Cardiac muscle cell (in vitro differentiated cells and primary cell): ENCODE results near the gene CRK. TPM values are rescaled to one million over a fixed set of nuclear protein-coding genes. Genes with fewer than 3 reads are reported as not detected.

Experiments
- DNase-seq, 2 donors: peaks; one replicate each; pipeline versions ENCODE4 v3.0.0 to v3.0.0-alpha.2; 2010 to 2017; ENCODE audit warnings: low read depth in 1 of 2, low spot score in 1 of 2
- H3K27ac ChIP-seq: fragments of 200-600 bp; sonication (generic); 2 replicates; pipeline ENCODE4 v1.5.1; 2016
- H3K27me3 ChIP-seq: fragments of 200-600 bp; sonication (generic); 2 replicates; pipeline ENCODE4 v1.6.0; 2016; ENCODE audit warnings: control low read depth
- H3K36me3 ChIP-seq: fragments of 200-600 bp; sonication (generic); 2 replicates; pipeline ENCODE4 v1.5.1; 2016; ENCODE audit warnings: control low read depth
- H3K4me1 ChIP-seq: fragments of 200-600 bp; sonication (generic); 2 replicates; pipeline ENCODE4 v1.8.1; 2017; ENCODE audit warnings: low read depth, mild to moderate bottlenecking, mixed run types
- H3K4me3 ChIP-seq: fragments of 200-600 bp; sonication (generic); 2 replicates; pipeline ENCODE4 v1.5.1; 2016; ENCODE audit warnings: mild to moderate bottlenecking
- H3K9me3 ChIP-seq: fragments of 200-600 bp; sonication (generic); 2 replicates; pipeline ENCODE4 v1.5.1; 2017; ENCODE audit warnings: low read depth, mild to moderate bottlenecking, control low read depth
- polyA plus RNA-seq: library from polyadenylated mRNA; unstranded; fragments of >200 nt; fragmentation: Nextera tagmentation; extraction: Ambion mirVana; gene quantifications from 2 replicates; pipeline ENCODE4 v1.2.1, GENCODE V29; 2016
- total RNA-seq: library from RNA; depleted of rRNA; stranded (reverse); fragments of >200 nt; gene quantifications from 2 replicates; pipeline ENCODE4 v1.2.3, GENCODE V29; 2016
- TF ChIP-seq, protein P1 (sequence below): IDR thresholded peaks from 2 replicates; pipeline ENCODE4 v1.5.1; 2012; ENCODE audit warnings: low read depth, mild to moderate bottlenecking, low read length

The CRK gene
- total and polyA plus RNA-seq, 2 experiments from 2014 or later = 25.0 to 33.1 TPM

DNA sequence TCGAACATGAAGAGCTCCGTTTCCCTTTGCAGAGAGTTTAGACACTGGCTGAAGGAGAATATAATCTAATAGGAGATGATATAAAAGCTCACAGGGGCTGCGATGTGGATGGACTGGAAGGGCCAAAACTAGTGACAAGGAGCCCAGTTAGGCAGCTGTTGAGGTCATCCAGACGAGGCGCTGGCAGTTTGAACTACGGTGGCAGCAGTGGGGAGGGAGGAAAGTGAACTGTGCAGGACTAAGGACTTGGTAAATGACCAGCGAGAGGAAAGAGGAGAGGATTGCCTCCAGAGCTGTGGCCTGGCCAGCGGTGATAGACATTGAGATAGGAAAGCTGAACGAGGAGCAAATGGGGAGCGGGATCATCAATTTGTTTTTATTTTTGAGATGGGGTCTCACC lies 41.4 kb downstream of the CRK start:
- H3K4me1 ChIP-seq = peaks cover 8% of the 10 kb centered on the region
- no peak overlapping the region for H3K4me3 ChIP-seq
- H3K36me3 ChIP-seq = no peaks in the 10 kb centered on the region
- DNase-seq = no peak
- TF ChIP-seq, protein P1, sequence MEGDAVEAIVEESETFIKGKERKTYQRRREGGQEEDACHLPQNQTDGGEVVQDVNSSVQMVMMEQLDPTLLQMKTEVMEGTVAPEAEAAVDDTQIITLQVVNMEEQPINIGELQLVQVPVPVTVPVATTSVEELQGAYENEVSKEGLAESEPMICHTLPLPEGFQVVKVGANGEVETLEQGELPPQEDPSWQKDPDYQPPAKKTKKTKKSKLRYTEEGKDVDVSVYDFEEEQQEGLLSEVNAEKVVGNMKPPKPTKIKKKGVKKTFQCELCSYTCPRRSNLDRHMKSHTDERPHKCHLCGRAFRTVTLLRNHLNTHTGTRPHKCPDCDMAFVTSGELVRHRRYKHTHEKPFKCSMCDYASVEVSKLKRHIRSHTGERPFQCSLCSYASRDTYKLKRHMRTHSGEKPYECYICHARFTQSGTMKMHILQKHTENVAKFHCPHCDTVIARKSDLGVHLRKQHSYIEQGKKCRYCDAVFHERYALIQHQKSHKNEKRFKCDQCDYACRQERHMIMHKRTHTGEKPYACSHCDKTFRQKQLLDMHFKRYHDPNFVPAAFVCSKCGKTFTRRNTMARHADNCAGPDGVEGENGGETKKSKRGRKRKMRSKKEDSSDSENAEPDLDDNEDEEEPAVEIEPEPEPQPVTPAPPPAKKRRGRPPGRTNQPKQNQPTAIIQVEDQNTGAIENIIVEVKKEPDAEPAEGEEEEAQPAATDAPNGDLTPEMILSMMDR = no peak
- H3K27ac ChIP-seq = peak overlapping the region; percentile 67
- H3K9me3 ChIP-seq = no peaks in the 10 kb centered on the region
- no peaks in the 10 kb centered on the region for H3K27me3 ChIP-seq

DNA sequence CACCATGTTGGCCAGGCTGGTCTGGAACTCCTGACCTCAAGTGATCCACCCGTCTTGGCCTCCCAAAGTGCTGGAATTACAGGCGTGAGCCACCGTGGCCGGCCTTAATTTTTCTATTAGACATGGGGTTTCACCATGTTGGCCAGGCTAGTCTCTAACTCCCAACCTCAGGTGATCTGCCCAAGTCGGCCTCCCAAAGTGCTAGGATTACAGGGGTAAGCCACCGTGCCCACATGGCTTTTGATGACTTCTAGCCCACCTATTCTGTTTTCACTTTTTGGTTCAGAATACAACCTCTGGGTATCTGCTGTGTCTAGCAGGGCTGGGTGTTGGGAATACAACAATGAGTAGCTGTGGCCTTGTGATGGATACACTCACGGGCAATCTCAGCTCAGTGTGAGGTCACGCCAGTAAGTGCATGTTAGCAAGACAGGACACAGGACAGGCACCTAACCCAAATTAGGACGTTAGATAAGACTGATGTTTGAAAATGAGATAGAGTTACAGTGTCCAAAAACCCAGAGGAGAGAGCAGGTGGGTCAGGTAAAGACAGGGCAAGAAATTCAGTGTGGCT lies 41.9 kb downstream of the CRK start:
- TF ChIP-seq, protein P1 = no peak

DNA sequence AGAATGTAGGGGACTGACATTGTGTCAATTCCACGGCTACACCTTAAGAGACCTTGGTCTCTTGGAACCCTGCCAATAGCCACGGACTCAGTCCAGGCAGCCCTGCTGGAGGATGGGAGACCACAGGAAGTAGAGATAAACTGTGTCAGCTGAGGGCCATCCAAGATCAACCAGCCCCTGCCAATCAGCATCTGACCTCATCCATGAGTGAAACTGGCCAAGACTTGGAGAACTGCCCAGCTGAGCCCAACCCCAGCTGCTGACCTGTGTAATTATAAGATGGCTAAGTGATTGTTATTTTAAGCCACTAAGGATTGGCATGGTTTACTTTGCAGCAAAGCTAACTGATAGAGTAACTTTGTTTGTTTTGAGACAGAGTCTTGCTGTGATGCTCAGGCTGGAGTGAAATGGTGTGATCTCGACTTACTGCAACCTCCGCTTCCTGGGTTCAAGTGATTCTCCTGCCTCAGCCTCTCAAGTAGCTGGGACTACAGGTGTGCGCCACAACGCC lies 42.7 kb downstream of the CRK start:
- Histone ChIP-seq H3K36me3 (no peaks in the 10 kb centered on the region), H3K4me1 (peaks cover 8% of the 10 kb centered on the region), H3K27me3 (no peaks in the 10 kb centered on the region), H3K9me3 (no peaks in the 10 kb centered on the region), H3K27ac (no peak overlapping the region), H3K4me3 (no peak overlapping the region)
- peak in 1 of 2 donors; percentile 86 for DNase-seq
- TF ChIP-seq, protein P1 = no peak

More for the DNA sequence above, 41.9 kb downstream of the CRK start:
- no peaks in the 10 kb centered on the region for H3K27me3 ChIP-seq
- H3K27ac ChIP-seq = peak overlapping the region; percentile 67
- H3K36me3 ChIP-seq = no peaks in the 10 kb centered on the region
- no peaks in the 10 kb centered on the region for H3K9me3 ChIP-seq
- DNase-seq = no peak
- H3K4me3 ChIP-seq = no peak overlapping the region
- H3K4me1 ChIP-seq = peaks cover 8% of the 10 kb centered on the region

DNA sequence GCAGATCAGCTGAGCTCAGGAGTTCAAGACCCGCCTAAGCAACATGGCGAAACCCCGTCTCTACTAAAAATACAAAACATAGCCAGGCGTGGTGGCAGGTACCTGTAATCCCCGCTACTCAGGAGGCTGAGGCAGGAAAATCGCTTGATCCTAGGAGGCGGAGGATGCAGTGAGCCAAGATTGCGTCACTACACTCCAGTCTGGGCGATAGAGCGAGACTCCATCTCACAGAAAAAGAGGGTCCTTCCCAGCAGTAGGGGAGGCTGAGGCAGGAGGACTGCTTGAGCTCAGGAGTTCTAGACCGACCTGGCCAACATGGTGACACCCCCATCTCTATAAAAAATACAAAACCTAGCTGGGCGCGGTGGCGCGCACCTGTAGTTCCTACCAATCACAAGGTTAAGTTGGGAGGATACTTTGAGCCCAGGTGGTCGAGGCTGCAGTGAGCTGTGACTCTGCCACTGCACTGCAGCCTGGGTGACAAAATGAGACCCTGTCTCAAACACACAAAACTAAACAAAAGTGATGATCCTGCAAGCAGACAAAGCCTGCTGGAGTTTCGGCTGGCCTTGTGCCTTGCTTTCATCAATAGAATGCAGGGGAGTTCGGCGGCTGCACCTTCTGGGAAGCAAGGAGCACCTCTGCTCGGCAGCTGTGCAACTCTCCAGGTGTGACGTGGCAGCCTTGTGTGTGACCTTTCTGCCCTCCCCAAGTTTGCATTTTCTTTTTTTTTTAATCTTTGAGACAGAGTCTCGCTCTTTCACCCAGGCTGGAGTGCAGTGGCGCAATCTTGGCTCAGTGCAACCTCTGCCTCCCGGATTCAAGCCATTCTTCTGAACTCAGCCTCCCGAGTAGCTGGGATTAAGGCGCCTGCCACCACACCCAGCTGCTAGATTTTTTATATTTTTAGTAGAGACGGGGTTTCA lies 43.6 kb downstream of the CRK start:
- no peaks in the 10 kb centered on the region for H3K27me3 ChIP-seq
- no peak overlapping the region for H3K4me3 ChIP-seq
- no peaks in the 10 kb centered on the region for H3K9me3 ChIP-seq
- peaks cover 8% of the 10 kb centered on the region for H3K4me1 ChIP-seq
- no peaks in the 10 kb centered on the region for H3K36me3 ChIP-seq
- peak in 1 of 2 donors; percentile 51 for DNase-seq
- TF ChIP-seq, protein P1 = no peak
- no peak overlapping the region for H3K27ac ChIP-seq

DNA sequence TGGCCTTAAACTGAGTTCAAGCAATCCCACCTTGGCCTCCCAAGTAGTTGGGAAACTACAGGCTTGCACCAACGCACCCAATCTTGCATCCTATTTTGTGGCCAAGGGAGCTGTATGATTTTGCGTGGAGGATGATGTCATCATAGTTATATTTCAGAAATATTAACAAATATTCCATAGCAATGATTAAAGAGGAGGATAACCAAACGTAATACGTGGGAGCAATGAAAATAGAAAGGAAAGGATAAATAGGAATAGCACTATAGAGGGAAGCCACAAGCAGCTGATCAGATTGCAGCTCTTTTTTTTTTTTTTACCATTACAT lies 53.8 kb downstream of the CRK start:
- no peaks in the 10 kb centered on the region for H3K9me3 ChIP-seq
- no peaks in the 10 kb centered on the region for H3K27me3 ChIP-seq

More for the DNA sequence above, 53.8 kb downstream of the CRK start:
- DNase-seq = no peak
- TF ChIP-seq, protein P1 = no peak
- no peak overlapping the region for H3K27ac ChIP-seq
- H3K4me1 ChIP-seq = peaks cover 12% of the 10 kb centered on the region
- H3K4me3 ChIP-seq = no peak overlapping the region
- H3K36me3 ChIP-seq = no peaks in the 10 kb centered on the region
